Erythroblast (primary cell): ENCODE data around the gene ARHGEF11.

ENCODE experiments used
- GATA1 ChIP-seq: IDR thresholded peaks from 2 replicates; pipeline ENCODE4 v1.6.1; 2011; ENCODE audit warnings: low read depth, mild to moderate bottlenecking, control low read depth, low read length, moderate library complexity
- POLR2A ChIP-seq: IDR thresholded peaks from 2 replicates; pipeline ENCODE4 v1.6.1; 2011; ENCODE audit warnings: mild to moderate bottlenecking, low read length

DNA sequence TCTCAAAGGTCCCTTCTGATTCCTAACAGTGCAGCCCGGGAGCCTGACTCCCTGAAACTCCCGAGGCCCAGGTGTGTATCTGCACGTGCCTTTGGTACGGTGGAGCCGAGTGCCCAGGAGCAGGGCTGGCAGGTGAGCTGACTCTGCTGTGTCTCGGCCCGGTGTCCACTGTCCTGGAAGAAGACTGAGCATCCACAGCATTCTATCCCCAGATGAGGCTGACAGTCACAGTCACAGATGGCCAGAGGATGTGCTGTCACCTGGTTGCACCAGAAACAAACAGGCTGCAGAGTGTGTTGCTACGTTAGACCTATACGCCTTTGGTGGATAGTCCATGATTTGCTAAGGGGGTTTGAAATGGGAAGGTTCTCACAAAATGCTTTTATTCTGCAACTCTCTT is 44.2 kb upstream of the ARHGEF11 start:
- TF ChIP-seq POLR2A (no peak), GATA1 (no peak)
